Adrenal gland (tissue), 5 donors: ENCODE data around the gene CDC34.

Source experiments
- CTCF ChIP-seq, 6 experiments: fragments of 450-650 bp in 4 of 6; fragments of 200-600 bp in 2 of 6; sonication (generic) in 1 of 6; IDR thresholded peaks; 1 replicate in 5 of 6; 2 replicates in 1 of 6; pipeline versions ENCODE4 v1.5.1 to v1.8.0; 2016 to 2021; ENCODE audit warnings: antibody characterized with exemption in 6 of 6, mild to moderate bottlenecking in 2 of 6, moderate library complexity in 1 of 6
- POLR2A ChIP-seq, 2 donors: fragments of 450-650 bp; IDR thresholded peaks; one replicate each; pipeline ENCODE4 v1.6.1; 2017; ENCODE audit warnings: antibody characterized with exemption in 2 of 2, mild to moderate bottlenecking in 2 of 2, moderate library complexity in 1 of 2
- donor health status: DM: no; HTN: no; CAD: no.

GRCh38 chr19:573519-573825 lies 41.9 kb downstream of the CDC34 start:
- TF ChIP-seq CTCF (IDR thresholded peaks at IDR 0.05) = peak in 1 of 6 experiments; percentile 20
- no peak for TF ChIP-seq POLR2A (IDR thresholded peaks at IDR 0.05)
